ENCODE measurements around the gene SNAPC1.

SNAPC1 gene

GRCh38 chr14:61764342-61765122 is 2.3 kb downstream of the SNAPC1 start:
- TF ChIP-seq USF1 (IDR thresholded peaks at IDR 0.05) (no peak), CEBPB (IDR thresholded peaks at IDR 0.05) (no peak), REST (IDR thresholded peaks at IDR 0.05; ENCODE audit: low read depth) (no peak), EP300 (IDR thresholded peaks at IDR 0.05; ENCODE audit: borderline replicate concordance) (no peak), EGR1 (IDR thresholded peaks at IDR 0.05) (no peak), NFIC (IDR thresholded peaks at IDR 0.05) (no peak), TEAD4 (IDR thresholded peaks at IDR 0.05) (no peak), MAX (IDR thresholded peaks at IDR 0.05) (no peak), ZBTB7A (IDR thresholded peaks at IDR 0.05; ENCODE audit: low read depth) (no peak), TCF12 (IDR thresholded peaks at IDR 0.05; ENCODE audit: low read depth) (no peak), RAD21 (IDR thresholded peaks at IDR 0.05; ENCODE audit: low read depth) (no peak), TAF1 (IDR thresholded peaks at IDR 0.05; ENCODE audit: low read depth) (no peak), YY1 (IDR thresholded peaks at IDR 0.05; ENCODE audit: low read depth) (no peak), CREB1 (IDR thresholded peaks at IDR 0.05; ENCODE audit: low read depth) (no peak)

GRCh38 chr14:61765225-61765943 is 3.2 kb downstream of the SNAPC1 start:
- TF ChIP-seq CEBPB (IDR thresholded peaks at IDR 0.05) (no peak), CREB1 (IDR thresholded peaks at IDR 0.05; ENCODE audit: low read depth) (no peak), TAF1 (IDR thresholded peaks at IDR 0.05; ENCODE audit: low read depth) (no peak), ZBTB7A (IDR thresholded peaks at IDR 0.05; ENCODE audit: low read depth) (no peak), NFIC (IDR thresholded peaks at IDR 0.05) (no peak), MAX (IDR thresholded peaks at IDR 0.05) (no peak)

- no peak for TF ChIP-seq EP300 (IDR thresholded peaks at IDR 0.05; ENCODE audit: borderline replicate concordance)
Measured at GRCh38 chr14:61766151-61766550, 3.9 kb downstream of the SNAPC1 start.

- TF ChIP-seq MAX (IDR thresholded peaks at IDR 0.05) = no peak
- no peak for TF ChIP-seq CREB1 (IDR thresholded peaks at IDR 0.05; ENCODE audit: low read depth)
- TF ChIP-seq FOXM1 (IDR thresholded peaks at IDR 0.05; ENCODE audit: borderline replicate concordance, low read depth) = no peak
Measured at GRCh38 chr14:61768240-61768639, 6.0 kb downstream of the SNAPC1 start.

GRCh38 chr14:61769893-61770292 is 7.7 kb downstream of the SNAPC1 start:
- TF ChIP-seq USF1 (IDR thresholded peaks at IDR 0.05) (no peak), YY1 (IDR thresholded peaks at IDR 0.05; ENCODE audit: low read depth) (no peak), MAX (IDR thresholded peaks at IDR 0.05) (no peak), REST (IDR thresholded peaks at IDR 0.05; ENCODE audit: low read depth) (no peak), CREB1 (IDR thresholded peaks at IDR 0.05; ENCODE audit: low read depth) (no peak), TEAD4 (IDR thresholded peaks at IDR 0.05) (no peak), EGR1 (IDR thresholded peaks at IDR 0.05) (no peak), RAD21 (IDR thresholded peaks at IDR 0.05; ENCODE audit: low read depth) (no peak), FOXM1 (IDR thresholded peaks at IDR 0.05; ENCODE audit: borderline replicate concordance, low read depth) (no peak)

GRCh38 chr14:61774861-61775260 is 12.6 kb downstream of the SNAPC1 start:
- TF ChIP-seq EP300 (IDR thresholded peaks at IDR 0.05; ENCODE audit: borderline replicate concordance) (no peak), TCF12 (IDR thresholded peaks at IDR 0.05; ENCODE audit: low read depth) (no peak), CEBPB (IDR thresholded peaks at IDR 0.05) (no peak), USF1 (IDR thresholded peaks at IDR 0.05) (no peak), FOXM1 (IDR thresholded peaks at IDR 0.05; ENCODE audit: borderline replicate concordance, low read depth) (no peak), RAD21 (IDR thresholded peaks at IDR 0.05; ENCODE audit: low read depth) (no peak), MAX (IDR thresholded peaks at IDR 0.05) (no peak)

All from Ishikawa (cell line).